AG04449 (cell line): ENCODE data around the gene NOL8.

ENCODE experiments used
- CTCF ChIA-PET: fragments of 350-600 bp; formaldehyde crosslinking; extraction: SDS; loops from one replicate; lab custom pipeline; 2021; ENCODE audit warnings: antibody characterized with exemption; lab: Yijun Ruan, JAX
- POLR2A ChIA-PET: fragments of 400-600, 350-600 bp; formaldehyde crosslinking; extraction: SDS; loops from one replicate; lab custom pipeline; 2020; ENCODE audit warnings: antibody characterized with exemption, inconsistent platforms; lab: Yijun Ruan, JAX
- DNase-seq: peaks from one replicate; pipeline ENCODE4 v3.0.0-alpha.2; 2010; ENCODE audit warnings: low read depth, low spot score
- H3K4me3 ChIP-seq: 2 replicates; pipeline ENCODE4 v1.5.1; 2011; ENCODE audit warnings: low read depth, mild to moderate bottlenecking, control low read depth, low read length
- CTCF ChIP-seq: IDR thresholded peaks from one replicate; pipeline ENCODE4 v1.5.1; 2011; ENCODE audit warnings: mild to moderate bottlenecking, moderate library complexity, low read length, control low read depth, inconsistent platforms; ENCODE audit not compliant: insufficient read depth; ENCODE audit errors: missing control alignments

The NOL8 gene

GRCh38 chr9:92333282-92333634, 8.1 kb upstream of the NOL8 start:
- H3K4me3 ChIP-seq, result no peak overlapping the region
- no peak for DNase-seq
- CTCF ChIA-PET, result interaction anchor here (0.7 to 12.2 kb wide), 10 partner anchors 10 to 302 kb away, joined by 3 to 120 read pairs (median 4); no protein-coding TSS in a partner anchor
- POLR2A ChIA-PET, result no interaction called here
- TF ChIP-seq CTCF, result no peak

- TF ChIP-seq CTCF, result no peak
- peak; percentile 19 for DNase-seq
- H3K4me3 ChIP-seq, result no peak overlapping the region
- ChIA-PET CTCF (interaction anchor here (0.9 to 12.2 kb wide), 10 partner anchors 12 to 383 kb away, joined by 3 to 120 read pairs (median 4); no protein-coding TSS in a partner anchor), POLR2A (no interaction called here)
These were observed 7.6 kb upstream of the NOL8 start for GRCh38 chr9:92332577-92333281.

- TF ChIP-seq CTCF, result peak; percentile 35
- no peak overlapping the region for H3K4me3 ChIP-seq
- peak; percentile 19 for DNase-seq
- POLR2A ChIA-PET, result no interaction called here
- CTCF ChIA-PET, result interaction anchor here (0.7 to 12.2 kb wide), 23 partner anchors 9 to 463 kb away, joined by 3 to 120 read pairs (median 4); partner anchors contain the start of gene IPPK
These were observed 3.1 kb upstream of the NOL8 start for GRCh38 chr9:92328225-92328624.

- POLR2A ChIA-PET, result no interaction called here
- no peak for DNase-seq
- CTCF ChIA-PET, result interaction anchor here (0.9 to 12.2 kb wide), 12 partner anchors 8 to 311 kb away, joined by 3 to 120 read pairs (median 4); no protein-coding TSS in a partner anchor
- no peak for TF ChIP-seq CTCF
- H3K4me3 ChIP-seq, result no peak overlapping the region
These were observed 2.2 kb upstream of the NOL8 start for GRCh38 chr9:92327283-92327850.

- peak overlapping the region; percentile 90 for H3K4me3 ChIP-seq
- no peak for TF ChIP-seq CTCF
- POLR2A ChIA-PET, result interaction anchor here (0.7 to 1.1 kb wide), 3 partner anchors 9 to 282 kb away, joined by 3 read pairs; no protein-coding TSS in a partner anchor
- CTCF ChIA-PET, result interaction anchor here (0.8 to 12.2 kb wide), 9 partner anchors 17 to 465 kb away, joined by 3 to 120 read pairs (median 5); no protein-coding TSS in a partner anchor
- DNase-seq, result no peak
These were observed 896 bp upstream of the NOL8 start for GRCh38 chr9:92325991-92326500.

- ChIA-PET CTCF (interaction anchor here (0.9 to 12.2 kb wide), 7 partner anchors 18 to 309 kb away, joined by 3 to 120 read pairs (median 3); no protein-coding TSS in a partner anchor), POLR2A (interaction anchor here (1.1 kb wide), 1 partner anchor 186 kb away, joined by 3 read pairs; no protein-coding TSS in a partner anchor)
- DNase-seq, result no peak
- H3K4me3 ChIP-seq, result peak overlapping the region; percentile 90
- TF ChIP-seq CTCF, result no peak
These were observed 271 bp downstream of the NOL8 start for GRCh38 chr9:92324889-92325268.
